Mucosa of descending colon (tissue), 3 donors: Measurements from ENCODE around the gene SNCA. TPM values are rescaled to one million over a fixed set of nuclear protein-coding genes. Genes with fewer than 3 reads are reported as not detected.

Experiments
- ATAC-seq: fragments of 200-7000 bp; cut with Tn5 transposase; one replicate; pipeline ENCODE4 v1.9.1; 2020; ENCODE audit warnings: mild to moderate bottlenecking, moderate library complexity
- DNase-seq, 3 donors: peaks; one replicate each; pipeline ENCODE4 v3.0.0-alpha.2; 2020
- H3K36me3 ChIP-seq: fragments of 200-600 bp; one replicate; pipeline ENCODE4 v1.8.0; 2021; ENCODE audit warnings: low read depth, mild to moderate bottlenecking
- H3K4me1 ChIP-seq: fragments of 200-600 bp; one replicate; pipeline ENCODE4 v1.8.0; 2021; ENCODE audit warnings: low read depth, mild to moderate bottlenecking
- H3K4me3 ChIP-seq: fragments of 200-600 bp; one replicate; pipeline ENCODE4 v1.8.0; 2021; ENCODE audit warnings: mild to moderate bottlenecking
- H3K9me3 ChIP-seq: fragments of 200-600 bp; one replicate; pipeline ENCODE4 v1.8.0; 2021; ENCODE audit warnings: mild to moderate bottlenecking
- CTCF ChIP-seq: fragments of 200-600 bp; IDR thresholded peaks from one replicate; pipeline ENCODE4 v1.8.0; 2022; ENCODE audit warnings: antibody characterized with exemption, mild to moderate bottlenecking
- intact Hi-C, 2 donors: fragments of 100-400 bp; cut with DNase I in 1 of 2; cut with micrococcal nuclease in 1 of 2; formaldehyde crosslinking; loops; one replicate each; pipeline versions ENCODE4 v1.11.0 to v1.11.1; 2022; cut with DNase I, micrococcal nuclease
- total RNA-seq, 3 donors: library from RNA; stranded (reverse); fragmentation: NEBNext Ultra II Directional in 2 of 3; extraction: Animal tissue kit (Norgen Biotek cat#: 25700) in 2 of 3; gene quantifications; one replicate each; pipeline versions ENCODE4 v1.2.1 to v1.2.4, GENCODE V29; 2021 to 2023
- donor health status: DM: no; HTN: no; CAD: no; lungs with moderate emphysema.
- donor health status: DM: no; HTN: no; CAD: no.
- donor health status: DM: no; HTN: yes; CAD: no.

Gene SNCA
- total RNA-seq, 3 donors from 2014 or later: 0.43 to 17.9 (median 3.1) TPM

DNA sequence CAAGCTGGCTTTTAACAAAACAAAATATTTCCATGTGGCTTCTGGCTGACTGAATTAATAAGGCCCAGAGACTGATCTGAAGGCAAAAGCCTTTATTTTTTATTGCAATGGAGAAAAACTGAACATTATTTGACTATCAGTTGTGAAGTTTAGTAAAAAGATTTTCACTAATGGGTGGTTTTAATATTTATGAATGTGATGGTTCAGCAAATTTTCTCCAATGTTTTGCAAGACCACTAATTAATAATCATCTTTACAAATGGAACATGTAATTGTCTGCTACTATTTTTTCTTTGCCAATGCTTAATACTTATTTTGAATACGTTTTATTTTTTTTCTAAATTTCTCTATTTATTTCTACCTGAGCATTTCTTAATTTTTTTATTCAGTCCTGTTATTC lies 90.6 kb downstream of the SNCA start:
- no peaks in the 10 kb centered on the region for H3K4me1 ChIP-seq
- DNase-seq (no peak), ATAC-seq (no peak)
- intact Hi-C loops: no loop called here
- TF ChIP-seq CTCF: no peak
- H3K9me3 ChIP-seq: no peaks in the 10 kb centered on the region
- H3K36me3 ChIP-seq: no peaks in the 10 kb centered on the region
- H3K4me3 ChIP-seq: no peak overlapping the region

GRCh38 chr4:89745708-89746107 lies 91.3 kb downstream of the SNCA start:
- TF ChIP-seq CTCF: no peak
- H3K36me3 ChIP-seq: no peaks in the 10 kb centered on the region
- H3K9me3 ChIP-seq: no peaks in the 10 kb centered on the region
- H3K4me1 ChIP-seq: no peaks in the 10 kb centered on the region
- no peak for DNase-seq
- ATAC-seq: no peak
- no peak overlapping the region for H3K4me3 ChIP-seq
- intact Hi-C loops: no loop called here

DNA sequence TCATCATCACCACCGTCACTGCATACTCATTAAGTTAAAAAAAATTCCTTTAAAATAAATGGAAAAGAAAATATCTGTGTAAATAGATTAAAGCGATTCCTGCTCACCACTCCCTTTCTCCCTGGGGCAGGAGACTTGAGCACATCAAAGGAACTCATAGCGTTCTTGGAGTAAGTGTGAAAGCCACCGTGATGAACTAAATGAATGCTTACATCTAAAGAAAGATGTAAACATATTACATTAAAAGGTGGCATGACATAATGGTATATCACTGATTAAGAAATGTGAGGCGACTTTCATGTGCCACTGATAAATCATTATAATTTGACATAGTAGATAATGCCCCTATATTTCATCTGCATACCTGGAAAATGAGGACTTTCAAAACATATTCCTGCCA lies 92.0 kb downstream of the SNCA start:
- no peak for ATAC-seq

GRCh38 chr4:89741768-89742167 lies 95.2 kb downstream of the SNCA start:
- Histone ChIP-seq H3K9me3 (no peaks in the 10 kb centered on the region), H3K36me3 (no peaks in the 10 kb centered on the region), H3K4me1 (no peaks in the 10 kb centered on the region), H3K4me3 (no peak overlapping the region)
- ATAC-seq (no peak), DNase-seq (no peak)
- no peak for TF ChIP-seq CTCF
- intact Hi-C loops: no loop called here

More for the DNA sequence above, 92.0 kb downstream of the SNCA start:
- Histone ChIP-seq H3K4me3 (no peak overlapping the region), H3K9me3 (no peaks in the 10 kb centered on the region), H3K4me1 (no peaks in the 10 kb centered on the region), H3K36me3 (no peaks in the 10 kb centered on the region)
- TF ChIP-seq CTCF: no peak
- intact Hi-C loops: no loop called here
- DNase-seq: no peak

GRCh38 chr4:89739311-89739988 lies 97.5 kb downstream of the SNCA start:
- intact Hi-C loops: no loop called here
- no peaks in the 10 kb centered on the region for H3K36me3 ChIP-seq
- no peak for DNase-seq
- no peak for TF ChIP-seq CTCF
- H3K4me3 ChIP-seq: no peak overlapping the region
- no peaks in the 10 kb centered on the region for H3K9me3 ChIP-seq
- no peaks in the 10 kb centered on the region for H3K4me1 ChIP-seq
- ATAC-seq: no peak

DNA sequence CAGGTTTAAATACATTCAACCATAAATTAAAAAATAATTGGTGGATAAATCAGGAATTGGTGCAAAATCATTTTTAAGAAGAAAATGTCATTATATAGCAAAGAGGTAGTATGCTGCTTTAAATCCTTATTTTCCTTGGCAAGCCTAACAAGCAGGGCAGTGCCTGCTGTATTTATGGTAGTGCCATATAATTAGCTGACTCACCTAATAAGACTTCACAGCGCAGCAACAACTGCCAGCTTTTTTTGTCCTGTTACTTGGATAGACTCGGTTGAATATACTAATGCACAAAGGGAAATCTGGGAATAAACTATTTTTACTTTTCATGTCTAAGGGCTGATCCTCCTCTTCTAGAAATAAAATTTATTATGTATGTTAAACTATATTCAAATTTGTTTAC lies 99.1 kb downstream of the SNCA start:
- no peaks in the 10 kb centered on the region for H3K9me3 ChIP-seq
- TF ChIP-seq CTCF: no peak
- H3K4me1 ChIP-seq: no peaks in the 10 kb centered on the region
- ATAC-seq (no peak), DNase-seq (no peak)
- intact Hi-C loops: no loop called here
- no peaks in the 10 kb centered on the region for H3K36me3 ChIP-seq
- H3K4me3 ChIP-seq: no peak overlapping the region
